ENCODE measurements around the gene AKNA. TPM values are rescaled to one million over a fixed set of nuclear protein-coding genes. Genes with fewer than 3 reads are reported as not detected.

AKNA gene
- total RNA-seq, 1 experiment from 2014 or later, result 20.6 TPM

DNA sequence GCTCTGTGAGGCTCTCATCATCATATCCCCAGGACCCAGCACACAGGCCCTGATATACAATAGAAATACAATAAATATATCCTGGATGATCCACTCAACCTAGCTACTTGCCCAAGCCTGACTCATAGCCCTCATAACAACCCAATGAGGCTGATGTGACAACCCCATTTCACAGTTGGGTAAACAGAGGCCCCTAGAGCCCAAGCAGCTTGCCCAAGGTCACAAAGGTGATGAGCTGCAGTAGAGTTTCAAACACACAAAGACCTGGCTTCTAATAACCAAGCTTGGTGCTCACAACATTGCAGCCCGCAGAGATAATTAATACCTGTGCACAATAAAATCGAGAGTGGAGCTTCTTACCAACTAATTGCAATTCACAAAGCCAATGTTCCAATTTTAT, 3.2 kb upstream of the AKNA start:
- DNase-seq (ENCODE audit: low read depth, low spot score) (no peak), ATAC-seq (no peak)
- no peaks in the 10 kb centered on the region for H3K79me2 ChIP-seq (ENCODE audit: insufficient read depth, low read length)
- H3K9me3 ChIP-seq (ENCODE audit: control insufficient read depth in 1 of 2, insufficient read depth in 1 of 2, low read depth in 1 of 2, low read length in 2 of 2), result no peaks in the 10 kb centered on the region
- intact Hi-C loops (cut with micrococcal nuclease), result no loop called here
- no peaks in the 10 kb centered on the region for H3K36me3 ChIP-seq (ENCODE audit: control insufficient read depth in 1 of 2, insufficient read depth in 2 of 2, low read length in 2 of 2)
- ChIA-PET CTCF (no interaction called here), POLR2A (no interaction called here), RAD21 (ENCODE audit: low non-redundant PET in 1 of 2, low total read pairs in 2 of 2, uncharacterized antibody in 2 of 2, unreplicated experiment in 2 of 2) (no interaction called here)
- H4K20me1 ChIP-seq (ENCODE audit: insufficient read depth), result no peaks in the 10 kb centered on the region
- no peak overlapping the region for H2AFZ ChIP-seq (ENCODE audit: low read depth, low read length, poor library complexity, severe bottlenecking)
- no peak overlapping the region for H3K9ac ChIP-seq (ENCODE audit: low read length)
- no peak overlapping the region for H3K4me3 ChIP-seq (replicated peaks in 1 of 2; ENCODE audit: low read depth in 1 of 2, low read length in 2 of 2)
- BruUV-seq (replicated peaks), result no TSS peak
- no peaks in the 10 kb centered on the region for H3K9me2 ChIP-seq (ENCODE audit: insufficient read depth)
- peaks cover 10 to 21% of the 10 kb centered on the region in 2 experiments; a peak in 3 of 4 replicates for H3K4me1 ChIP-seq (ENCODE audit: control insufficient read depth in 1 of 2, insufficient read depth in 2 of 2, low read length in 2 of 2)
- H3K27me3 ChIP-seq (ENCODE audit: insufficient read depth, low read length), result no peaks in the 10 kb centered on the region
- H3K4me2 ChIP-seq (ENCODE audit: low read length), result no peak overlapping the region
- TF ChIP-seq ELF1 (IDR thresholded peaks at IDR 0.05; ENCODE audit: borderline replicate concordance, low read depth), result no peak
- no peak for TF ChIP-seq JUND (IDR thresholded peaks at IDR 0.05)
- no peak for TF ChIP-seq SIN3A (IDR thresholded peaks at IDR 0.05; ENCODE audit: low read depth)
- no peak for TF ChIP-seq YY1 (IDR thresholded peaks at IDR 0.05; ENCODE audit: extremely low read depth, insufficient replicate concordance, low read depth, low read length)
- TF ChIP-seq RAD21 (IDR thresholded peaks at IDR 0.05; ENCODE audit: low read depth), result no peak
- TF ChIP-seq, protein P1, sequence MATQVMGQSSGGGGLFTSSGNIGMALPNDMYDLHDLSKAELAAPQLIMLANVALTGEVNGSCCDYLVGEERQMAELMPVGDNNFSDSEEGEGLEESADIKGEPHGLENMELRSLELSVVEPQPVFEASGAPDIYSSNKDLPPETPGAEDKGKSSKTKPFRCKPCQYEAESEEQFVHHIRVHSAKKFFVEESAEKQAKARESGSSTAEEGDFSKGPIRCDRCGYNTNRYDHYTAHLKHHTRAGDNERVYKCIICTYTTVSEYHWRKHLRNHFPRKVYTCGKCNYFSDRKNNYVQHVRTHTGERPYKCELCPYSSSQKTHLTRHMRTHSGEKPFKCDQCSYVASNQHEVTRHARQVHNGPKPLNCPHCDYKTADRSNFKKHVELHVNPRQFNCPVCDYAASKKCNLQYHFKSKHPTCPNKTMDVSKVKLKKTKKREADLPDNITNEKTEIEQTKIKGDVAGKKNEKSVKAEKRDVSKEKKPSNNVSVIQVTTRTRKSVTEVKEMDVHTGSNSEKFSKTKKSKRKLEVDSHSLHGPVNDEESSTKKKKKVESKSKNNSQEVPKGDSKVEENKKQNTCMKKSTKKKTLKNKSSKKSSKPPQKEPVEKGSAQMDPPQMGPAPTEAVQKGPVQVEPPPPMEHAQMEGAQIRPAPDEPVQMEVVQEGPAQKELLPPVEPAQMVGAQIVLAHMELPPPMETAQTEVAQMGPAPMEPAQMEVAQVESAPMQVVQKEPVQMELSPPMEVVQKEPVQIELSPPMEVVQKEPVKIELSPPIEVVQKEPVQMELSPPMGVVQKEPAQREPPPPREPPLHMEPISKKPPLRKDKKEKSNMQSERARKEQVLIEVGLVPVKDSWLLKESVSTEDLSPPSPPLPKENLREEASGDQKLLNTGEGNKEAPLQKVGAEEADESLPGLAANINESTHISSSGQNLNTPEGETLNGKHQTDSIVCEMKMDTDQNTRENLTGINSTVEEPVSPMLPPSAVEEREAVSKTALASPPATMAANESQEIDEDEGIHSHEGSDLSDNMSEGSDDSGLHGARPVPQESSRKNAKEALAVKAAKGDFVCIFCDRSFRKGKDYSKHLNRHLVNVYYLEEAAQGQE (IDR thresholded peaks at IDR 0.05; ENCODE audit: low read depth), result no peak
- TF ChIP-seq ZNF274 (IDR thresholded peaks at IDR 0.05; ENCODE audit: low read depth, low read length), result no peak
- no peak for TF ChIP-seq POLR2A (IDR thresholded peaks at IDR 0.05; ENCODE audit: borderline replicate concordance, extremely low read depth, insufficient read depth, insufficient read length)
- H3K27ac ChIP-seq (ENCODE audit: low read depth, low read length), result no peak overlapping the region
